Measurements from ENCODE around the gene MBD2.
"Not testable (repeated sequence)": the region's sequence is repeated elsewhere in the genome, so short reads cannot be mapped to it uniquely, and the experiment has no call there.

Gene MBD2

GRCh38 chr18:54151376-54151775, 73.1 kb downstream of the MBD2 start:
- DNase-seq (ENCODE audit: low spot score), result no peak

DNA sequence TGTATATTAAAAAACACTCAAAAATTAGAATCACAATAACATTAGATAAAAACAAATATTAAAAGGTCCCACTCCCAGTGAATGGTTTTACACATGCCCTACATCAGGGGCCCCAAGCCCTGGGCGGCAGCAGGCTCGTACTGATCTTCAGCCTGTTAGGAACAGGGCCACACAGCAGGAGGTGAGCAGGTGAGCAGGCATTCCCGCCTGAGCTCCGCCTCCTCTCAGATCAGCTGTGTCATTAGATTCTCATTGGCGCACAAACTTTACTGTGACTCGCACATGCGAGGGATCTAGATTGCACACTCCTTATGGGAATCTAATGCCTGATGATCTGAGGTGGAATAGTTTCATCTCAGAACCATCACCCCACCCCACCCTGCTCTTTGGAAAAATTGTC, 74.2 kb downstream of the MBD2 start:
- DNase-seq (ENCODE audit: low spot score), result no peak

DNA sequence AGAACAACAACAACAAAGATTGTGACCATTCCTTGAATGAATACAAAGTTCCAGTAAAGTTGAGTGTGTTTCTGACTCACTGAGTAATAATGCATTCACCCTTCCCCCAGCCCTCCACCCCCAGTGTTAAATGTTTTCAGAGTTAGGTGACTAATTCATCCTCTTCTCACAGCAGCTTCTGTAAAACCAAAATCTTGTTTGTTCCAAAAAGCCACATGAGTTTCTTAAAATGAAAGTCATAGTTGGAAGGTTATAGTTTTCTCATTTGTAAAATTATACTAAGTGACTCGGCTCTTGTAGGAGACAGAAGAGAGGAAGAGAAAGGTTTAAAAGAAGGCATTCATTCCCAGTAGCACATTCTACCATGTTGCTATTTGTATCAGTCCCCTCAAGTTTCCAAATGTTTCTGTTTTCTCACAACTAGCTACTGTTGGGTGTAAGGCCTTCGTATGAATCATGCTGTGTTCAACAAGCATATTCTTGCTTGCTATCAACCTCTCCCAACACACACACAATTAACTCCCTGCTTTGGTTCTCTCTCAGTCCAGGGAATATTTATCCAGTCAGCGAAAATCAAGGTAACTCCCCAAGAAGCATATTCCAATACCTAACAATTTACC, 75.3 kb downstream of the MBD2 start:
- peak; percentile 15 for DNase-seq (ENCODE audit: low spot score)

DNA sequence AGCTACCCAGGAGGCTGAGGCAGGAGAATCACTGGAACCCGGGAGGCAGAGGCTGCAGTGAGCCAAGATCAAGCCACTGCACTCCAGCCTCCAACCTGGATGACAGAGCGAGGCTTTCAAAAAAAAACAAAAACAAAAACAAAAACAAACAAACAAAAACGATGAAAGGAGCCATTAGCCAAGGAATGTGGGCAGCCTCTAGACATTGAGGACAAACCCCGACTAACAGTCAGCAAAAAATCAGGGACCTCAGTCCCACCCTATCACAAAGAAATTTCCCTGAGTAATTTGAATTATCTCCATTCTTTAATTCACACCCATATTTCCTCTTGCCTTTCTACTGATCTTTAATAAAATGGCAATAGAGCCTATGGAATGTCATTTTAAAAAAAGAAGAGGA, 75.8 kb downstream of the MBD2 start:
- DNase-seq (ENCODE audit: low spot score), result no peak

DNA sequence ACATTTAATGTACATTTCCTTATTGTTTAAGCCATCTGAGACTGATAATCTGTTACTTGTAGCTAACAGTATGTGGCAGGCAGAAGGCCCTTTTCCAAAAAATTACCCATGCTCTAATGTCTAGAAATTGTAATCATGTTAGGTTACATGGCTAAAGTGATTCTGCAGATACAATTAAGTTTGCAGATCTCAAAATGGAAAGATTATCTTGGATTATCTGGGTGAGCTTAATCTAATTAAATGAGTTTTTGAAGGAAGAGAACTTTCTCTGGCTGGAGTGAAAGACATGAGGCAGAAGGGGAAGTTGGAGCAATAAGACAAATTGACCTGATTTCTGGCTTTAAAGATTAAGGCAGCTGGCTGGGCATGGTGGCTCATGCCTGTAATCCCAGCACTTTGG, 76.3 kb downstream of the MBD2 start:
- no peak for DNase-seq (ENCODE audit: low spot score)

- no peak for DNase-seq (ENCODE audit: low spot score)
Measured at GRCh38 chr18:54147439-54147838, 77.0 kb downstream of the MBD2 start.

DNA sequence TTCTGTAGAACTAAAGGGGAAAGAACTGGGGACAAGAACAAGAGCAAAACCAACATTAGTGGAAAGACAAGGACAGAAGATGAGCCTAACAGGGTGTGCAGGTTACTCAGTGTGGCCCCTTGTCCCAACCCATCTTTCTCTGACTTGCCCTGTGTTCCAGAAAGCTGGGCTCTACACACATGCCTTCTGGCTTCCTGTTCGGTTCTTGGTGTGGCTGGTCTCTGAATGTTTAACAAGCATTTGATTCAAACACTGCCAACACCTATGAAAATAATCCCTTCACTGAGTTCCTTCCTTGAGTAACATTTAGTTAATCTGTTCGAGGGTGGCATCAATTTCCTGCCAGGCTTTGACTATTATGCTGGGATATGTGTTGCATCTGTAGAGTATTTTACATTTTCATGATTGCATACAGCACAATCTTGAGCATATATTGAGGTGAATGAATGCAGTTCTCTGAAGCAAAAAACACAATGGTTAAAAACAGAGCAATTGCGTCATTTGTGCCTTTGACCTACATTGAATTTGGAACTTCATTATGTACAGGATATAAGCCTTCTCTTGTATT, 83.3 kb downstream of the MBD2 start:
- DNase-seq (ENCODE audit: low spot score), result no peak

- no peak for DNase-seq (ENCODE audit: low spot score)
Measured at GRCh38 chr18:54140641-54141040, 83.8 kb downstream of the MBD2 start.

- no peak for DNase-seq (ENCODE audit: low spot score)
Measured at GRCh38 chr18:54135216-54135615, 89.3 kb downstream of the MBD2 start.

- no peak for DNase-seq (ENCODE audit: low spot score)
Measured at GRCh38 chr18:54134053-54134452, 90.4 kb downstream of the MBD2 start.

GRCh38 chr18:54130631-54131030, 93.8 kb downstream of the MBD2 start:
- no peak for DNase-seq (ENCODE audit: low spot score)

DNA sequence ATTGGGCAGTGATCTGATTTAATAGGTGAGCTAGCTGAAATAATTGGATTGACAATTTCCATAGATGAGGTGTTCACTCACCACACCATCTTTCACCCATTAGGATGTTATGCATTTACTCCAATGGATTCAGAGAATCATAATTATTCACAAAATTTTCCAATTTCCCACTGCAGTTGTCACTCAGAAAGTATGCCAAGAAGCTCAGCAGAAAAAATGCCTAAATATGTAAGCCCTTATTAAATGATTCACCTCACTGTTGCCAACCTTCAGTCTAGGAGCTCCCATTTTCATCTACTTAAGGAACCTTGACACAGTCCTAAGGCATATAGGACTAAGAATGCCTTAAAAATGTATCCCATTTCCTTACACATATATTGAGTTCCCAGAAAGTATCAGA, 94.3 kb downstream of the MBD2 start:
- no peak for DNase-seq (ENCODE audit: low spot score)

GRCh38 chr18:54129448-54130067, 94.9 kb downstream of the MBD2 start:
- no peak for DNase-seq (ENCODE audit: low spot score)

GRCh38 chr18:54127759-54128378, 96.6 kb downstream of the MBD2 start:
- DNase-seq (ENCODE audit: low spot score), result peak; percentile 73

DNA sequence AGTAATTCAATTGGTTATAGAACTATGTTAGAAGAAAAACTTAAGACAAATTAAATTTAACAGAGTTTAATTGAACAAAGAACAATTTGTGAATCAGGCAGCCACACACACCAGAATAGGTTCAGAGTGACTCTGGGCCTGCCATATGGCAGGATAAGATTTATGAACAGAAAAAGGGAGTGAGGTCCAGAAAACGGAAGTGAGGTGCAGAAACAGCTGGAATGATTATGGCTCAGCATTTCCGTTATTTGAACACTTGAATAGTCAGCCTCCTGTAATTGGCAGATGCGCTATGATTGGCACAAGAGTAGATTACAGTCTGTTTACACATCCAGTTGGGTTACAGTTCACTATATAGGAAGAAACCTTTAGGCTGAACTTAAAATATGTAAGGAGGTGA, 99.0 kb downstream of the MBD2 start:
- DNase-seq (ENCODE audit: low spot score), result no peak

DNA sequence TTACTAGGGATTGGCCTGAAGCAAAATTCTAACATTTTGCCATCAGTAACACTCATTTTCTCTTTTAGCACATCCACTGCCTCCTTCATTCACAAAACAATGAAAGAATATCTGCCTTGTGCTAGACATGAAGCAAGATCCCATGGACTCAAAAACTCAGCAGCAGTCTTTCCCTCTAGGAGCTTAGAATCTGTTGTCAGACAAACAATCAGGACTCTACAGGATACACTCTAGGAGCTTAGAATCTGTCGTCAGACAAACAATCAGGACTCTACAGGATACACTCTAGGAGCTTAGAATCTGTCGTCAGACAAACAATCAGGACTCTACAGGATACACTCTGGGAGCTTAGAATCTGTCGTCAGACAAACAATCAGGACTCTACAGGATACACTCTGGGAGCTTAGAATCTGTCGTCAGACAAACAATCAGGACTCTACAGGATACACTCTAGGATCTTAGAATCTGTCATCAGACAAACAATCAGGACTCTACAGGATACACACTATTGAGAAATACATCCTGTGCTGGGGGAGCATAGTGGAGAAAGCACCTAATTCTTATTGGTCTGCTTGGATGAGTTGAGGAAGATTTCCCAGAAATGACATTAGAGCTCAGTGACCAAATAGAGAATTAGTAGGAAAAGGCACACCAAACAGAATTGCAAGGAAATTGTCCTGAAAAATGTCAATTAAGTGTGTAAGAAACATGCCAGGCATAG, 100.6 kb downstream of the MBD2 start:
- not testable (repeated sequence) for DNase-seq (ENCODE audit: low spot score)

GRCh38 chr18:54119524-54120019, 104.9 kb downstream of the MBD2 start:
- peak; percentile 84 for DNase-seq (ENCODE audit: low spot score)

DNA sequence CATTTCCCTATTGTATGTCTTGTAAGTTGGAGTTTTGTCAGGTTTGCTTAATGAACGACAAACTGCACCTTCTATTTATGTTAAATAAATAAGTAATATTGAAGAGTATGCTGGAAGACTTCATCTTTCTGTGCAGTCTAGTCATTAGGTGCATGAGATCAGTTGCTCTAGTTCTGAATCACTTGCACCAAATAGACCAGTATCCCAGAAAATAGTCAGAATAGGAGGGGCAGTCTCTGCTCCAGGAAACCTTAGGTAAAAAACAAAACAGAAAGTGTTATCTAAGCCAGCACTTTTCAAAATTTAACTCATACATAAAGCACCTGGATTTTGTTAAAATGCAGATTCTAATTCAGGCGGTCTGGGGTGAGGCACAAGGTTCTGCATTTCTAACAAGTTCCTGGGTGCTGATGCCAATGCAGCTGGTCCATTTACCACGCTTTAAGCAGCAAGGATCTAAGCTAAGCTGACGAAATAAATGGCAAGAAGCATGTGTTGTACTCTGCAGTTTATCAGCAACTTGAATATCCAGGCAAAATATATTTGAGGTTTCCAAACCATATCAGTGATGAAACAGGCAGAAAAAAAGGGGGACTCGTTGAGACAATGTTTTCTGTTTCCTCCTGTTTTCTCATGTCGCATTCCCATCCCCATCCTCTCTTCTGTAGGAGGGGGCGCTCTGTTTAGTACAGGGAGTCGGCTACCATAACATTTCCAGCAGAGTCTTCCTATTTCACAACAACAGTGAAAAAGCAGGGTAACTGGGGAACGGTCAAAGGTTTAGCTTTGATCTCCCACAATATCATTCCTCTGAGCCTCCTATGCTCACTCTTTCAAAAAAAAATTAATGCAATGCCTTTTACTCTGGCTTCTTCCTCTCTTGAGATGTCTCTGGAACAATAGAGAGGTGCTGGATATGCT, 106.4 kb downstream of the MBD2 start:
- DNase-seq (ENCODE audit: low spot score), result peak; percentile 7

DNA sequence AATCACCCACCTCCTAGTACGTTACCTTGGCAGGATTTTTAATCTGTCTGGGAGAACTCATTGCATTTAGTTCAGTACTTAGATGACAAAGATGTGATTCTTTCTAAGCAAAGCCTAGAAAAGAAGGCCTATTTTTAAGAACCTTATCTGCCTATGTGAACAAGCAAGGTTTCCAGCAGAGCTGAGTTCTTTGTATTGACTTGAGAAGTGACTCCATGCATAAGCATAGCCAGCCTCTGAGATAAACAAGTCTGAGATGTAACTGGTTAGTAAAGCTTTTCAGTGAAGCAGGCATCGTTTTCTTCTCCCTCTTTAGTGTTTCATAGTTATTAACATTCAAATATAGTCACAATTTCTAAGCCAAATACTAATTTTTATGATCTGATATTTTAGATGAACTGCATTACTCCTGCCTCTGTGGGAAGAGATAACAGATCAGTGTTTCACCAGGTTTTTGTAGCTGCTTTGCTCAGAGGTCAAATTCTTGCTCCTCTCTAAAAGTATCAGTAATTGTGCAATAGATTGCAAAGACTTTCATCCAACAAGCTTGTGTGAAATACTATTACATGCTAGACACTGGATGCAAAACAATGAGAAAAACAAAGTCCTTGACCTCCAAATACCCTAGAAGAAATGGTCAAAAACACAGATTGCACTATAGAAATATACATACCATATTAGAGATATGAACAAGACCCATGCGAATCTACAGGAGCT, 107.8 kb downstream of the MBD2 start:
- DNase-seq (ENCODE audit: low spot score), result no peak

DNA sequence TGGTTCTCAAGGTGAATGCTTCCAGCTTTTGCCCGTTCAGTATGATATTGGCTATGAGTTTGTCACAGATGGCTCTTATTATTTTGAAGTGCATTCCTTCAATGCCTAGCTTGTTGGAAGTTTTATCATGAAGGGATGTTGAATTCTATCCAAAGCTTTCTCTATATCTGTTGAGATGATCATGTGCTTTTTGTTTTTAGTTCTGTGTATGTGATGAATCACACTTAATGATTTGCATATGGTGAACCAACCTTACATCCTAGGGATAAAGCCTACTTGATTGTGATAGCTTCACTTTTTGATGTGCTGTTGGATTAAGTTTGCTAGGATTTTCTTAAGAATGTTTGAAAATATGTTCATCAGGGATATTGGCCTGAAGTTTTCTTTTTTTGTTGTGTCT, 112.1 kb downstream of the MBD2 start:
- no peak for DNase-seq (ENCODE audit: low spot score)
